K562 (cell line): ENCODE measurements around the gene THBS2. TPM values are rescaled to one million over a fixed set of nuclear protein-coding genes. Genes with fewer than 3 reads are reported as not detected.

Experiments
- COPS2 ChIP-seq: fragments of 450-650 bp; conservative IDR thresholded peaks from 2 replicates; pipeline ENCODE4 v1.6.1; 2016; ENCODE audit warnings: mild to moderate bottlenecking, moderate library complexity
- CUX1 ChIP-seq: fragments of 200-800 bp; sonication (Bioruptor generic); IDR thresholded peaks from 2 replicates; pipeline ENCODE4 v1.6.1; 2016; ENCODE audit warnings: missing genetic modification characterization, missing compliant biosample characterization
- ETV5 ChIP-seq: sonication (generic); formaldehyde crosslinking; IDR thresholded peaks from 2 replicates; pipeline ENCODE4 v1.4.0; 2020; ENCODE audit warnings: low read depth, mild to moderate bottlenecking, missing genetic modification reagents
- ILF3 ChIP-seq: fragments of 450-650 bp; IDR thresholded peaks from 2 replicates; pipeline ENCODE4 v1.6.1; 2018; ENCODE audit warnings: antibody characterized with exemption, mild to moderate bottlenecking, moderate library complexity, borderline replicate concordance
- JUN ChIP-seq, 2 experiments: sonication (generic) in 1 of 2; formaldehyde crosslinking in 1 of 2; IDR thresholded peaks; 2 replicates each; pipeline versions ENCODE4 v1.6.1 to v1.8.0; 2012 to 2022; ENCODE audit warnings: borderline replicate concordance in 2 of 2, mild to moderate bottlenecking in 2 of 2, improper control_type of control experiment in 1 of 2, low read depth in 1 of 2, low read length in 1 of 2, missing genetic modification reagents in 1 of 2
- JUND ChIP-seq, 2 experiments: IDR thresholded peaks; 2 replicates in 1 of 2; 3 replicates in 1 of 2; pipeline ENCODE4 v1.6.1; 2011; ENCODE audit warnings: borderline replicate concordance in 2 of 2, low read depth in 2 of 2, low read length in 2 of 2, improper control_type of control experiment in 1 of 2, missing biosample characterization in 1 of 2, missing genetic modification characterization in 1 of 2, missing genetic modification reagents in 1 of 2
- NEUROD1 ChIP-seq: fragments of 150-350 bp; IDR thresholded peaks from 2 replicates; pipeline ENCODE4 v1.6.1; 2014; ENCODE audit warnings: borderline replicate concordance, low read length, low read depth; ENCODE audit not compliant: partially characterized antibody
- TAF15 ChIP-seq: fragments of 200-400 bp; formaldehyde crosslinking; IDR thresholded peaks from 2 replicates; pipeline ENCODE4 v1.6.1; 2017; ENCODE audit warnings: mild to moderate bottlenecking, low read depth, low read length, moderate library complexity
- XRCC4 ChIP-seq: IDR thresholded peaks from one replicate; pipeline ENCODE4 v1.6.1; 2011; ENCODE audit not compliant: insufficient read depth, insufficient read length; ENCODE audit errors: extremely low read depth
- XRCC5 ChIP-seq: fragments of 200-400 bp; formaldehyde crosslinking; IDR thresholded peaks from 2 replicates; pipeline ENCODE4 v1.6.1; 2017; ENCODE audit warnings: low read depth, mild to moderate bottlenecking, low read length
- ZNF277 ChIP-seq: fragments of 250-450 bp; sonication (Bioruptor Pico); IDR thresholded peaks from 2 replicates; pipeline ENCODE4 v1.8.0; 2022; ENCODE audit warnings: inconsistent platforms, mild to moderate bottlenecking, moderate library complexity, borderline replicate concordance
- polyA plus RNA-seq, 8 experiments: library from polyadenylated mRNA; depleted of rRNA in 4 of 8; stranded (reverse) in 5 of 8; unstranded in 3 of 8; fragments of >200 nt; fragmentation: Nextera tagmentation in 2 of 8; fragmentation: Illumina TruSeq in 1 of 8; extraction: Ambion mirVana in 2 of 8; extraction: Trizol in 1 of 8; gene quantifications; 2 replicates each; pipeline versions ENCODE4 v1.2.1 to v1.2.3, GENCODE V29; 2011 to 2014; ENCODE audit warnings: inconsistent platforms in 1 of 8, missing spikeins in 1 of 8
- total RNA-seq, 7 experiments: library from RNA; depleted of rRNA in 6 of 7; stranded (reverse); fragments of >200 nt in 6 of 7; fragmentation: Illumina TruSeq in 2 of 7; extraction: Trizol in 2 of 7; gene quantifications; 2 replicates each; pipeline versions ENCODE4 v1.2.1 to v1.2.3, GENCODE V29; 2011 to 2021; ENCODE audit warnings: low replicate concordance in 1 of 7
- TF ChIP-seq, protein P1 (sequence below), 2 experiments: fragments of 450-650 bp in 1 of 2; sonication (generic) in 1 of 2; formaldehyde crosslinking in 1 of 2; IDR thresholded peaks in 1 of 2; conservative IDR thresholded peaks in 1 of 2; 2 replicates each; pipeline versions ENCODE4 v1.6.1 to v1.8.1; 2016 to 2023; ENCODE audit warnings: mild to moderate bottlenecking in 2 of 2, moderate library complexity in 2 of 2, inconsistent platforms in 1 of 2, missing genetic modification reagents in 1 of 2
- TF ChIP-seq, protein P2 (sequence below): fragments of 450-650 bp; IDR thresholded peaks from 2 replicates; pipeline ENCODE4 v1.6.1; 2016; ENCODE audit warnings: borderline replicate concordance

Gene THBS2
- total and polyA plus RNA-seq, 9 of the 15 experiments (the other 6 are each of a cell fraction or from before 2014, with no cell fraction given): 0.03 to 0.11 (median 0.03) TPM; not detected in 6

GRCh38 chr6:169291148-169291547 is 37.5 kb upstream of the THBS2 start (continued):
- TF ChIP-seq TAF15 (no peak), ZNF277 (CRISPR knock-in tag) (no peak), XRCC4 (no peak), ILF3 (no peak), ETV5 (CRISPR knock-in tag) (no peak), NEUROD1 (no peak), CUX1 (CRISPR knock-in tag) (no peak), JUN (IDR thresholded peaks at IDR 0.05; ENCODE audit: borderline replicate concordance, low read depth, low read length) (no peak), JUN (CRISPR knock-in tag; IDR thresholded peaks at IDR 0.05; ENCODE audit: borderline replicate concordance) (no peak), JUND (IDR thresholded peaks at IDR 0.05; ENCODE audit: borderline replicate concordance, low read depth, low read length) (0 out of 2 replicates have a peak, but pooled peaks have one; percentile 11), JUND (tag; IDR thresholded peaks at IDR 0.05; ENCODE audit: borderline replicate concordance, low read depth, low read length) (no peak; the same call in 2 of the 3 replicates), XRCC5 (no peak), COPS2 (no peak)
- TF ChIP-seq, protein P1, sequence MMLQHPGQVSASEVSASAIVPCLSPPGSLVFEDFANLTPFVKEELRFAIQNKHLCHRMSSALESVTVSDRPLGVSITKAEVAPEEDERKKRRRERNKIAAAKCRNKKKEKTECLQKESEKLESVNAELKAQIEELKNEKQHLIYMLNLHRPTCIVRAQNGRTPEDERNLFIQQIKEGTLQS (IDR thresholded peaks at IDR 0.05): peak; percentile 73
- TF ChIP-seq, protein P1 (CRISPR knock-in tag; conservative IDR thresholded peaks at IDR 0.05): no peak
- TF ChIP-seq, protein P2, sequence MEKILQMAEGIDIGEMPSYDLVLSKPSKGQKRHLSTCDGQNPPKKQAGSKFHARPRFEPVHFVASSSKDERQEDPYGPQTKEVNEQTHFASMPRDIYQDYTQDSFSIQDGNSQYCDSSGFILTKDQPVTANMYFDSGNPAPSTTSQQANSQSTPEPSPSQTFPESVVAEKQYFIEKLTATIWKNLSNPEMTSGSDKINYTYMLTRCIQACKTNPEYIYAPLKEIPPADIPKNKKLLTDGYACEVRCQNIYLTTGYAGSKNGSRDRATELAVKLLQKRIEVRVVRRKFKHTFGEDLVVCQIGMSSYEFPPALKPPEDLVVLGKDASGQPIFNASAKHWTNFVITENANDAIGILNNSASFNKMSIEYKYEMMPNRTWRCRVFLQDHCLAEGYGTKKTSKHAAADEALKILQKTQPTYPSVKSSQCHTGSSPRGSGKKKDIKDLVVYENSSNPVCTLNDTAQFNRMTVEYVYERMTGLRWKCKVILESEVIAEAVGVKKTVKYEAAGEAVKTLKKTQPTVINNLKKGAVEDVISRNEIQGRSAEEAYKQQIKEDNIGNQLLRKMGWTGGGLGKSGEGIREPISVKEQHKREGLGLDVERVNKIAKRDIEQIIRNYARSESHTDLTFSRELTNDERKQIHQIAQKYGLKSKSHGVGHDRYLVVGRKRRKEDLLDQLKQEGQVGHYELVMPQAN: no peak
